NOMO-1 (cell line): ENCODE results near the gene MRPS12.
"Not testable (repeated sequence)": the region's sequence is repeated elsewhere in the genome, so short reads cannot be mapped to it uniquely, and the experiment has no call there.

Experiments
- DNase-seq, 2 experiments: peaks; one replicate each; lab custom pipeline; 2025; ENCODE audit not compliant: unreplicated experiment in 2 of 2; lab: John Stamatoyannopoulos, UW

MRPS12 gene

GRCh38 chr19:38932425-38933179 is 1.9 kb downstream of the MRPS12 start:
- peak in 1 of 2 experiments; percentile 24 for DNase-seq

- DNase-seq = no peak
These were observed 2.8 kb downstream of the MRPS12 start for GRCh38 chr19:38933544-38933943.

- DNase-seq = no peak
These were observed 9.2 kb downstream of the MRPS12 start for GRCh38 chr19:38939957-38940356.

- not testable (repeated sequence) for DNase-seq
These were observed 10.7 kb downstream of the MRPS12 start for GRCh38 chr19:38941466-38941865.

GRCh38 chr19:38941979-38942378 is 11.2 kb downstream of the MRPS12 start:
- DNase-seq = no peak

- DNase-seq = no peak
These were observed 11.9 kb downstream of the MRPS12 start for GRCh38 chr19:38942471-38943181.

- DNase-seq = no peak
These were observed 14.3 kb downstream of the MRPS12 start for GRCh38 chr19:38944981-38945506.

GRCh38 chr19:38945562-38946228 is 15.0 kb downstream of the MRPS12 start:
- DNase-seq = no peak

GRCh38 chr19:38946229-38947010 is 15.7 kb downstream of the MRPS12 start:
- DNase-seq = no peak

GRCh38 chr19:38949580-38950367 is 19.0 kb downstream of the MRPS12 start:
- DNase-seq = peak; percentile 40 to 45

GRCh38 chr19:38951187-38951586 is 20.4 kb downstream of the MRPS12 start:
- DNase-seq = no peak

- DNase-seq = peak; percentile 40 to 71
These were observed 21.8 kb downstream of the MRPS12 start for GRCh38 chr19:38952395-38953165.

GRCh38 chr19:38953677-38954076 is 22.9 kb downstream of the MRPS12 start:
- DNase-seq = no peak

- no peak for DNase-seq
These were observed 25.5 kb downstream of the MRPS12 start for GRCh38 chr19:38956264-38956663.

GRCh38 chr19:38958301-38958700 is 27.6 kb downstream of the MRPS12 start:
- no peak for DNase-seq

GRCh38 chr19:38959618-38960017 is 28.9 kb downstream of the MRPS12 start:
- no peak for DNase-seq

GRCh38 chr19:38964738-38965137 is 34.0 kb downstream of the MRPS12 start:
- DNase-seq = no peak

GRCh38 chr19:38966149-38966548 is 35.4 kb downstream of the MRPS12 start:
- not testable (repeated sequence) for DNase-seq
